ENCODE results near the gene KCNIP4. TPM values are rescaled to one million over a fixed set of nuclear protein-coding genes. Genes with fewer than 3 reads are reported as not detected.

The KCNIP4 gene
- total RNA-seq, 1 donor, result not detected

- Histone ChIP-seq H3K27me3 (ENCODE audit: insufficient read depth, low read length) (no peaks in the 10 kb centered on the region), H3K4me2 (ENCODE audit: insufficient read depth, low read length) (no peak overlapping the region), H3K9me3 (ENCODE audit: low read depth, low read length) (no peaks in the 10 kb centered on the region), H3K36me3 (ENCODE audit: insufficient read depth, low read length) (no peaks in the 10 kb centered on the region), H3K4me3 (ENCODE audit: insufficient read depth, low read length) (no peak overlapping the region), H3K27ac (ENCODE audit: low read depth, low read length) (no peak overlapping the region), H2AFZ (ENCODE audit: low read length) (no peak overlapping the region), H3K79me2 (ENCODE audit: insufficient read depth, low read length) (no peaks in the 10 kb centered on the region), H4K20me1 (ENCODE audit: insufficient read depth, low read length) (no peaks in the 10 kb centered on the region), H3K4me1 (ENCODE audit: insufficient read depth, low read length) (peaks cover 3% of the 10 kb centered on the region)
- DNase-seq (ENCODE audit: insufficient read length, low spot score, missing footprints), result no peak
- TF ChIP-seq CTCF (IDR thresholded peaks at IDR 0.05; ENCODE audit: extremely low read depth, low read depth, low read length), result no peak
These were observed 42.5 kb upstream of the KCNIP4 start for GRCh38 chr4:21991050-21991449.

DNA sequence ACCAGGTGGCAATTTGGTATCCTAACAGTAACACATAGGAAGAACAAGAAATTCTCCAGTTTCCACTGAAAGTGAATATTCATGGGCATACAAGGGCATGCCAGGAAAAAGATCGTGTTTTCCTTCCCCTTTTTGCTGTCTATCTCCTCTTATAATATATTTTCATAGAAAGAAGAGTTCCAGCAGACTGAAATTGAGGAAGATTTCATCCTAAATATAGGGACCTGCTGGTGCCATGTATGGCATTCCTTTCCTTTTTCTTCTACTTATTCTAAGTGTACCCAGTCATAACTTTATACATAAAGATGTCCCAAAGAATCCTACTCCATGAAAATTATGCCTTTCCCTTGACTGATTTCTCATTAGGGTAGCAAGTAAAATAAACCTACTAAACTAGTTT, 40.8 kb upstream of the KCNIP4 start:
- DNase-seq (ENCODE audit: insufficient read length, low spot score, missing footprints), result no peak
- Histone ChIP-seq H3K4me2 (ENCODE audit: insufficient read depth, low read length) (no peak overlapping the region), H4K20me1 (ENCODE audit: insufficient read depth, low read length) (no peaks in the 10 kb centered on the region), H3K4me3 (ENCODE audit: insufficient read depth, low read length) (no peak overlapping the region), H3K36me3 (ENCODE audit: insufficient read depth, low read length) (no peaks in the 10 kb centered on the region), H3K79me2 (ENCODE audit: insufficient read depth, low read length) (no peaks in the 10 kb centered on the region), H2AFZ (ENCODE audit: low read length) (no peak overlapping the region), H3K9me3 (ENCODE audit: low read depth, low read length) (no peaks in the 10 kb centered on the region), H3K27me3 (ENCODE audit: insufficient read depth, low read length) (no peaks in the 10 kb centered on the region), H3K4me1 (ENCODE audit: insufficient read depth, low read length) (peaks cover 3% of the 10 kb centered on the region), H3K27ac (ENCODE audit: low read depth, low read length) (no peak overlapping the region)
- TF ChIP-seq CTCF (IDR thresholded peaks at IDR 0.05; ENCODE audit: extremely low read depth, low read depth, low read length), result no peak

DNA sequence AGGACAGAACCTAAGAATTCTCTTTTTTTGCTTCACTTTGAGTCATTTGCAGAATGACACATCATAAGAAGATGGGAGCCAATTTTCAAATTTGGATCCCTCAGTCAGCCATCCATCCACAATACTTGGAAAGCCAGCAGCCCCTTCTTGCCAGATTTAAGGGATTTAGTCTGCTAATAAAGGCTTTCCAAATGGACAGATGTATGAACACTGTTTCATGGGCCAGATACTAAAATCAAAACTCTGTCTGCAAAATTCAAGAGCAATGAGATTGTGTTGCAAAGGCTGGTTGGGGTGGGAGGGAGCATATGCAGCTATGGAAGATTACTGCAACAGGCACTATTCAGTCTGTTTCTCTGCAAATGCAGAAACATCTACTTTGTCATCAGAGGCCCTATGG, 37.7 kb upstream of the KCNIP4 start:
- no peaks in the 10 kb centered on the region for H3K9me3 ChIP-seq (ENCODE audit: low read depth, low read length)
- no peak for DNase-seq (ENCODE audit: insufficient read length, low spot score, missing footprints)

DNA sequence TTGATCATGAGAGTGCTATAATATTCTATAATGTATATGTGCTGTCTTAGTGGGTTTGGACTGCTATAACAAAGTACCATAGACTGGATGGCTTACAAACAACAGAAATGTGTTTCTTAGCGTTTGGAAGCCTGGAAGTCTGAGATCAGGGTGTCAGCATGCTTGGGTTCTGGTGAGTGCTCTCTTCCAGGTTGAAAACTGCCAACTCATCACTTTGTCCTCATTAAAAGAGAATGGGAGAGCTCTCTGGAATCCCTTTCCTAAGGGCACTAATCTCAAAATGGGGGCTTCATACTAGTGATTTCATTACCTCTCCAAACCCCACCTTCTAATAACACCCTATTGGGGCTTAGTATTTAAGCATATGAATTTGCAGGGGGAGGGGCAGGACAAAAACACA, 33.5 kb upstream of the KCNIP4 start:
- Histone ChIP-seq H4K20me1 (ENCODE audit: insufficient read depth, low read length) (no peaks in the 10 kb centered on the region), H3K36me3 (ENCODE audit: insufficient read depth, low read length) (no peaks in the 10 kb centered on the region), H3K9me3 (ENCODE audit: low read depth, low read length) (no peaks in the 10 kb centered on the region), H3K4me2 (ENCODE audit: insufficient read depth, low read length) (no peak overlapping the region), H3K27ac (ENCODE audit: low read depth, low read length) (no peak overlapping the region), H3K4me3 (ENCODE audit: insufficient read depth, low read length) (no peak overlapping the region), H2AFZ (ENCODE audit: low read length) (no peak overlapping the region), H3K27me3 (ENCODE audit: insufficient read depth, low read length) (no peaks in the 10 kb centered on the region), H3K79me2 (ENCODE audit: insufficient read depth, low read length) (no peaks in the 10 kb centered on the region), H3K4me1 (ENCODE audit: insufficient read depth, low read length) (no peaks in the 10 kb centered on the region)
- DNase-seq (ENCODE audit: insufficient read length, low spot score, missing footprints), result no peak
- TF ChIP-seq CTCF (IDR thresholded peaks at IDR 0.05; ENCODE audit: extremely low read depth, low read depth, low read length), result no peak

More for the DNA sequence above, 37.7 kb upstream of the KCNIP4 start:
- Histone ChIP-seq H3K4me3 (ENCODE audit: insufficient read depth, low read length) (no peak overlapping the region), H3K79me2 (ENCODE audit: insufficient read depth, low read length) (no peaks in the 10 kb centered on the region), H3K27me3 (ENCODE audit: insufficient read depth, low read length) (no peaks in the 10 kb centered on the region), H3K27ac (ENCODE audit: low read depth, low read length) (no peak overlapping the region), H3K36me3 (ENCODE audit: insufficient read depth, low read length) (no peaks in the 10 kb centered on the region), H3K4me2 (ENCODE audit: insufficient read depth, low read length) (no peak overlapping the region), H4K20me1 (ENCODE audit: insufficient read depth, low read length) (no peaks in the 10 kb centered on the region), H3K4me1 (ENCODE audit: insufficient read depth, low read length) (peaks cover 2% of the 10 kb centered on the region), H2AFZ (ENCODE audit: low read length) (no peak overlapping the region)
- no peak for TF ChIP-seq CTCF (IDR thresholded peaks at IDR 0.05; ENCODE audit: extremely low read depth, low read depth, low read length)
